HepG2 (cell line): Measurements from ENCODE around the gene SERINC1. TPM values are rescaled to one million over a fixed set of nuclear protein-coding genes. Genes with fewer than 3 reads are reported as not detected.

Experiments used
- ATAC-seq: fragments of 200-7000 bp; cut with Tn5 transposase; 3 replicates; pipeline ENCODE4 v1.9.1; 2020; ENCODE audit warnings: mild to moderate bottlenecking, moderate library complexity
- BruUV-seq: library from RNA; stranded (reverse); fragments of 400-500 nt; replicated peaks from 2 replicates; lab custom pipeline; 2021; lab: Mats Ljungman, UMichigan
- CTCF ChIA-PET: fragments of 300-600 bp; formaldehyde crosslinking; extraction: SDS; loops from one replicate; lab custom pipeline; 2021; ENCODE audit warnings: low total read pairs, inconsistent platforms, low intra/inter-chr PET ratio; lab: Yijun Ruan, JAX
- POLR2A ChIA-PET: fragments of 350-600 bp; sonication (Branson Sonifier 250); formaldehyde crosslinking; loops from one replicate; lab custom pipeline; 2020; ENCODE audit warnings: antibody characterized with exemption, inconsistent platforms; lab: Yijun Ruan, JAX
- DNase-seq: peaks from one replicate; pipeline ENCODE4 v3.0.0-alpha.2; 2015; ENCODE audit warnings: low spot score
- FAIRE-seq: peaks from 3 replicates; lab custom pipeline; 2011; peaks lifted over from hg19 to GRCh38; lab: Jason Lieb, UNC
- H2AFZ ChIP-seq: one replicate; pipeline ENCODE4 v1.6.1; 2011; ENCODE audit warnings: low read length, inconsistent platforms
- H3K27ac ChIP-seq: fragments of 300-600 bp; 3 replicates; pipeline ENCODE4 v1.8.0; 2011; ENCODE audit warnings: mixed run types, mild to moderate bottlenecking, mixed read lengths, low read length, inconsistent platforms; ENCODE audit not compliant: insufficient read depth; ENCODE audit errors: extremely low read length
- H3K27me3 ChIP-seq, 2 experiments: fragments of 200-600 bp in 1 of 2; 2 replicates in 1 of 2; 3 replicates in 1 of 2; pipeline versions ENCODE4 v1.6.0 to v1.8.0; 2011; ENCODE audit warnings: low read length in 2 of 2, mild to moderate bottlenecking in 2 of 2, moderate library complexity in 2 of 2, inconsistent platforms in 1 of 2; ENCODE audit not compliant: insufficient read depth in 2 of 2, control insufficient read depth in 1 of 2
- H3K36me3 ChIP-seq, 2 experiments: fragments of 200-600 bp in 1 of 2; replicated peaks in 1 of 2; 2 replicates in 1 of 2; 3 replicates in 1 of 2; pipeline versions ENCODE4 v1.5.1 to v1.8.0; 2011; ENCODE audit warnings: low read length in 2 of 2, inconsistent platforms in 1 of 2; ENCODE audit not compliant: insufficient read depth in 2 of 2, control insufficient read depth in 1 of 2
- H3K4me1 ChIP-seq: 2 replicates; pipeline ENCODE4 v1.5.1; 2012; ENCODE audit warnings: low read length, inconsistent platforms; ENCODE audit not compliant: insufficient read depth
- H3K4me2 ChIP-seq: 2 replicates; pipeline ENCODE4 v1.6.0; 2011; ENCODE audit warnings: low read depth, low read length, inconsistent platforms
- H3K4me3 ChIP-seq, 3 experiments: fragments of 200-600 bp in 1 of 3; sonication (generic), shearing (Covaris generic) in 1 of 3; replicated peaks in 1 of 3; 2 replicates each; pipeline ENCODE4 v1.5.1; 2011 to 2016; ENCODE audit warnings: low read length in 3 of 3, inconsistent platforms in 2 of 3, low read depth in 2 of 3, mild to moderate bottlenecking in 2 of 3, control low read depth in 1 of 3, mixed read lengths in 1 of 3; ENCODE audit not compliant: insufficient read depth in 1 of 3
- H3K79me2 ChIP-seq: one replicate; pipeline ENCODE4 v1.6.1; 2011; ENCODE audit warnings: low read length, inconsistent platforms; ENCODE audit not compliant: insufficient read depth
- H3K9ac ChIP-seq: 2 replicates; pipeline ENCODE4 v1.6.0; 2011; ENCODE audit warnings: mild to moderate bottlenecking, low read depth, low read length, inconsistent platforms; ENCODE audit not compliant: insufficient read depth
- H3K9me3 ChIP-seq: 2 replicates; pipeline ENCODE4 v1.5.1; 2012; ENCODE audit warnings: mild to moderate bottlenecking, low read length
- H4K20me1 ChIP-seq: 2 replicates; pipeline ENCODE4 v1.6.0; 2011; ENCODE audit warnings: inconsistent platforms, mild to moderate bottlenecking, low read length, moderate library complexity; ENCODE audit not compliant: insufficient read depth
- GATAD1 ChIP-seq: IDR thresholded peaks from 2 replicates; pipeline ENCODE4 v1.6.1; 2016; ENCODE audit warnings: missing genetic modification reagents, missing compliant biosample characterization
- KLF11 ChIP-seq: IDR thresholded peaks from 2 replicates; pipeline ENCODE4 v1.6.1; 2016; ENCODE audit warnings: missing compliant biosample characterization
- KLF13 ChIP-seq: sonication (generic); formaldehyde crosslinking; IDR thresholded peaks from 2 replicates; pipeline ENCODE4 v1.4.0; 2020; ENCODE audit warnings: mild to moderate bottlenecking, missing genetic modification reagents
- POGK ChIP-seq: sonication (generic); formaldehyde crosslinking; conservative IDR thresholded peaks from 2 replicates; pipeline ENCODE4 v1.8.0; 2022; ENCODE audit warnings: mild to moderate bottlenecking, moderate library complexity, missing genetic modification reagents
- ZBTB14 ChIP-seq: sonication (generic); formaldehyde crosslinking; IDR thresholded peaks from 2 replicates; pipeline ENCODE4 v1.4.0; 2020; ENCODE audit warnings: missing genetic modification reagents
- ZBTB44 ChIP-seq: sonication (generic); formaldehyde crosslinking; IDR thresholded peaks from 2 replicates; pipeline ENCODE4 v1.4.0; 2020; ENCODE audit warnings: missing genetic modification reagents
- ZNF280B ChIP-seq: sonication (generic); formaldehyde crosslinking; IDR thresholded peaks from 2 replicates; pipeline ENCODE4 v1.5.0; 2020; ENCODE audit warnings: missing genetic modification reagents, mild to moderate bottlenecking, borderline replicate concordance
- ZXDC ChIP-seq: sonication (generic); formaldehyde crosslinking; IDR thresholded peaks from 2 replicates; pipeline ENCODE4 v1.5.0; 2020; ENCODE audit warnings: mild to moderate bottlenecking, missing genetic modification reagents
- WGBS: methylation state at CpG from one replicate; pipeline ENCODE4 v1.1.6; 2017; ENCODE audit warnings: low lambda C conversion rate; 5-methylcytosine and 5-hydroxymethylcytosine counted together
- in situ Hi-C: cut with HindIII; loops from 2 replicates; pipeline ENCODE4 v1.10.0; 2017; ENCODE audit warnings: low pct_unique_long_range_greater_than_20kb; ENCODE audit not compliant: extremely low pct_ligation_motif_present
- intact Hi-C: fragments of 100-400 bp; cut with micrococcal nuclease; formaldehyde crosslinking; loops from one replicate; pipeline ENCODE4 v1.10.0; 2022; ENCODE audit not compliant: unreplicated experiment
- polyA plus RNA-seq, 8 experiments: library from polyadenylated mRNA; depleted of rRNA in 3 of 8; stranded (reverse) in 7 of 8; unstranded in 1 of 8; fragments of >200 nt; fragmentation: Illumina TruSeq in 4 of 8; extraction: Trizol in 4 of 8; gene quantifications; 2 replicates each; pipeline versions ENCODE4 v1.2.1 to v1.2.3, GENCODE V29; 2011 to 2016; ENCODE audit warnings: low read depth in 4 of 8, missing spikeins in 1 of 8, mixed read lengths in 1 of 8; ENCODE audit not compliant: insufficient read depth in 1 of 8
- total RNA-seq, 5 experiments: library from RNA; depleted of rRNA; stranded (reverse); fragments of >200 nt; fragmentation: Illumina TruSeq; extraction: Trizol; gene quantifications; 2 replicates each; pipeline ENCODE4 v1.2.3, GENCODE V29; 2016; ENCODE audit warnings: low read depth in 1 of 5

The SERINC1 gene
- total and polyA plus RNA-seq, 2 of the 13 experiments (the other 11 are each of a cell fraction or from before 2014, with no cell fraction given): 93.5 to 112 TPM

- peaks cover 5 to 78% of the 10 kb centered on the region in 2 experiments for H3K36me3 ChIP-seq
- ATAC-seq (no peak), DNase-seq (no peak), FAIRE-seq (no peak)
- no peak overlapping the region for H3K4me3 ChIP-seq
- 97% methylated on average over 1 of the region's 1 CpG for WGBS
- in situ Hi-C loops (no loop called here), intact Hi-C loops (no loop called here)
- no peaks in the 10 kb centered on the region for H4K20me1 ChIP-seq
- no peak overlapping the region for H2AFZ ChIP-seq
- H3K4me2 ChIP-seq: no peak overlapping the region
- H3K79me2 ChIP-seq: no peaks in the 10 kb centered on the region
- ChIA-PET CTCF (no interaction called here), POLR2A (no interaction called here)
- H3K9me3 ChIP-seq: no peaks in the 10 kb centered on the region
- TF ChIP-seq ZXDC (CRISPR knock-in tag) (no peak), ZNF280B (no peak)
- no peak overlapping the region for H3K27ac ChIP-seq
- BruUV-seq: no TSS peak
- no peak overlapping the region for H3K9ac ChIP-seq
- H3K4me1 ChIP-seq: no peaks in the 10 kb centered on the region
- H3K27me3 ChIP-seq: no peaks in the 10 kb centered on the region
Measured at GRCh38 chr6:122423734-122424133, 47.9 kb downstream of the SERINC1 start.

GRCh38 chr6:122422614-122423267, 48.9 kb downstream of the SERINC1 start:
- ChIA-PET CTCF (no interaction called here), POLR2A (no interaction called here)
- WGBS: 100% methylated on average over 1 of the region's 1 CpG
- no peak overlapping the region for H3K4me3 ChIP-seq
- no peaks in the 10 kb centered on the region for H3K27me3 ChIP-seq
- BruUV-seq: no TSS peak
- intact Hi-C loops (no loop called here), in situ Hi-C loops (no loop called here)
- no peak overlapping the region for H3K4me2 ChIP-seq
- H3K27ac ChIP-seq: no peak overlapping the region
- no peaks in the 10 kb centered on the region for H3K79me2 ChIP-seq
- H4K20me1 ChIP-seq: no peaks in the 10 kb centered on the region
- peaks cover 6 to 78% of the 10 kb centered on the region in 2 experiments for H3K36me3 ChIP-seq
- FAIRE-seq (no peak), ATAC-seq (no peak), DNase-seq (no peak)
- H3K9ac ChIP-seq: no peak overlapping the region
- no peaks in the 10 kb centered on the region for H3K4me1 ChIP-seq
- H2AFZ ChIP-seq: no peak overlapping the region
- no peaks in the 10 kb centered on the region for H3K9me3 ChIP-seq
- TF ChIP-seq KLF11 (CRISPR knock-in tag): no peak
- no peak for TF ChIP-seq KLF13
- no peak for TF ChIP-seq ZBTB44
- TF ChIP-seq GATAD1: no peak
- TF ChIP-seq POGK (CRISPR knock-in tag): no peak
- TF ChIP-seq ZBTB14 (CRISPR knock-in tag): no peak
